ENCODE data around the gene MCF2L.

The MCF2L gene

GRCh38 chr13:113033054-113033850 is 64.2 kb downstream of the MCF2L start:
- DNase-seq: no peak

DNA sequence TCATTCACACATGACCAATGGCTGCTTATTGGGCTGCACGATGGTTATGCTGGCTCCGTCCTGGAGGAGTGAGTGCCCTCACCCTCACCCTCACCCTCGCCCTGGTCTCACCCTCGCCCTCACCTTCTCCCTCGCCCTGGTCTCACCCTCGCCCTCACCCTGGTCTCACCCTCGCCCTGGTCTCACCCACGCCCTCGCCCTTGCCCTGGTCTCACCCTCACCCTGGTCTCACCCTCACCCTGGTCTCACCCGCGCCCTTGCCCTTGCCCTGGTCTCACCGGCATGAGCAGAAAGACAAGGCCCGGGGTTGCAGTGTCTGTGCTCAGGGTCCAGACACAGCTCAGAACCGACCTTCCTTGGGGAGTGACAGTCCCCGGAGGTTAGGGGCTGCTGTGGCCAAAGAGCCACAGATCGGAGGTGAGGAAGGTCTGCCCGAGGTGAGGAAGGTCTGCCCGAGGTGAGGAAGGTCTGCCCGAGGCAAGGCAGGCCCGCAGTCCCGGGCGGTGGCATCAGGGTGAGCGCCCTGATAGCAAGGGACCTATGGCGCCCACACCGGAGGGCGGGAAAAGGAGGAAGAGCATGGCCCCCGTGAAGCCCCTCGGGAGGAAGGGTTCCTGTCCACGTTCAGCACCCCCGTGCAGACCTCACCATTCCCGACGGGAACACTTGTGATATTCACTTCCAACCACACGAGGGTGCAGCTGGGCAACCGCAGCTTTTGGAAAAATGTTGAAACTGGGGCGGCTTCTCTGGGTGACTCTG is 65.6 kb downstream of the MCF2L start:
- peak; percentile 64 for DNase-seq

DNA sequence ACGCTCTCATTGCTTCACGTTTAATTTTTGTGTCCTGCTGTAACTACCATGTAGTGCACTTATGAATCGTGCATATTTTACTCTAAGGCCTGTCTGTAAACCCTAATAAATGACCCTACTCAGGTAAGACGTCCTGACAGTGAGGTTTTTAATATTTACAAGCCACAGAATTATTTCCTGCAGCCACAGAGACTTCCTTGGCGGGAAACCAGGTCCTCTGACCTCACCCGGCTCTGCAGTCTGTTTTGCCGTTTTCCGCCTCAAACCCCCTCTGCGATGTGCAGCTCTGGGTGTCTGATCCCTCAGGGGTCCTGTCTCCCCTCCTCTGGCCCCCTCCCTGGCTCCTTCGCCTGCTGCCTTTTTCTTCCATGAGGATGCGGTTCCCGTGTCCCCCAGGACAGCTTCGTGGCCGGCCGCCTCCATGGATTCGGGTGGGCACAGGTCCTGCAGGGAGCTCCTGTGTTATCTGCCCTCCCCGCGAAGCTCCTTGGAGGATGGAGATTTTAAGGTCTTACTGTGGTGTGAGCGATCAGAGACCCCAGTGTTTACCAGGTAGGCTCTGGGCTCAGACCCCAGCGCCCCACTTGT is 66.3 kb downstream of the MCF2L start:
- DNase-seq: no peak

- no peak for DNase-seq
Observed at GRCh38 chr13:113036401-113036800, 67.4 kb downstream of the MCF2L start.

- DNase-seq: no peak
Observed at GRCh38 chr13:113040031-113040430, 71.0 kb downstream of the MCF2L start.

DNA sequence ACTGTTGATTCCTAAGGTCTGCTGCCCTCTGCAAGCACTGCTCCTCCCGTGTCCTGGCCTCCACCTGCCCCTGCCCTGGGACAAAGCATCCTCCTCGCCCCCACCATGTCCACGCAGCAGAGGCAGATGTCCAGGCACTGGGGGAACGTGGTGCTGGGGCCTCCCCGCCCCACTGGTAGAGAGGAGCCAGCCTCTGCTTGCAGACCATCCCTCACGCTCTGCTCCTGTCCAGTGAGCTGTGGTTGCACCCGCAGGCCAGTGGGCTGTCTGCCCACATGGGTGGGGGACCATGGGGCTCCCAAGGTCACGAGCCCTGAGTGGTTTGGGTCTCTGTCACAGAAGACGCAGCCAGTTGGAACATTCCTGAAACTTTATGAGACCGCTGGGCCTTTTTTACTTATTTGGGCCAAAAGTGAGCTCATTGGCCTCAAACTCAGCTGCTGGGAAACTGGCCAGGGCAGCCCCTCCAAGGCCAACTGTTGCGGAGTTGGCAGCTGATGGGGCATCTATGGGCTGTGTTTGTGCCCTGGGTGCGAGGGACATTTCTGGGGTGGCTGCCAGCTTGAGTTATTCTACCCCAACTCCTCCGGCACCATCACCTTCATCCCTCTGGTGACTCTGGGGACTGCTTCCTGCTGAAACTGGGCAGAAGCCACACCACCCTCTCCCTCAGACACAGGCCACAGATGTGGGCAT is 71.7 kb downstream of the MCF2L start:
- no peak for DNase-seq

- no peak for DNase-seq
Observed at GRCh38 chr13:113041293-113041690, 72.3 kb downstream of the MCF2L start.

DNA sequence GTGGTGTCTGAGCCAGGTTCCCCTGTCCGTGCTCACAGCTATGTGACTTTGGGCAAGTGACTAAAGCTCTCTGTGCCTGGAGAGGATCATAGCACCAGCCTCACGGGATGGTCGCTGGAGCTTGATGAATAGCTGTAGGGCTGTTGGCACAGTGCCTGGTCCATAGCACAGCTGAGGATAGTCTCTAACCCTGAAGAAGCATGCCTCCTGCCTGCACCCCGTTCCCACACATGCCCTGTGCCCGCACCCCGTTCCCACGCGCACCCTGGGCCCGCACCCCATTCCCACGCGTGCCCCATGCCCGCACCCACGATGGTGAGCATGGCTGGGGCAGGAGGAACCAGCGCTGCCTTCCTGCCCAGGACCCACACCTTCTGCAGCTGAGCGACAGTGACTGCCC is 72.9 kb downstream of the MCF2L start:
- DNase-seq: no peak

DNA sequence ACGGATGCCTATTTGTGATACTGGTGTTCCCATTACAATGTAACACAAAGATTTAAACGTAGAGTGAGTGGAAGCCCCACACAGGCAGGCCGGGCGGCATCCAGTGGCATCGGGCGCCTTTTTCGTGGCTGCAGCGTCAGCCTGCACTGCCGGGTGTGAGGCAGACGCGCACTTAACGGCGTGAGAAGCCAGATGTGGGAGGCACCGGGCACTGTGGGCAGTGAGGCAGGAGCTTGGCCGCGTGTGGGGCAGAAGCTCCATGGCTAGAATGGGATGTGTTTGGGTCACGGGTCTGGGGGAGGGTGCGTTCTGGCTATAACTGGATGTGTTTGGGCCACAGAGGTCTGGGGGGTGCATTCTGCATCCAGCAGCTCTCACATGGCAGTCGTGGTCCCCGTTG is 73.4 kb downstream of the MCF2L start:
- no peak for DNase-seq

DNA sequence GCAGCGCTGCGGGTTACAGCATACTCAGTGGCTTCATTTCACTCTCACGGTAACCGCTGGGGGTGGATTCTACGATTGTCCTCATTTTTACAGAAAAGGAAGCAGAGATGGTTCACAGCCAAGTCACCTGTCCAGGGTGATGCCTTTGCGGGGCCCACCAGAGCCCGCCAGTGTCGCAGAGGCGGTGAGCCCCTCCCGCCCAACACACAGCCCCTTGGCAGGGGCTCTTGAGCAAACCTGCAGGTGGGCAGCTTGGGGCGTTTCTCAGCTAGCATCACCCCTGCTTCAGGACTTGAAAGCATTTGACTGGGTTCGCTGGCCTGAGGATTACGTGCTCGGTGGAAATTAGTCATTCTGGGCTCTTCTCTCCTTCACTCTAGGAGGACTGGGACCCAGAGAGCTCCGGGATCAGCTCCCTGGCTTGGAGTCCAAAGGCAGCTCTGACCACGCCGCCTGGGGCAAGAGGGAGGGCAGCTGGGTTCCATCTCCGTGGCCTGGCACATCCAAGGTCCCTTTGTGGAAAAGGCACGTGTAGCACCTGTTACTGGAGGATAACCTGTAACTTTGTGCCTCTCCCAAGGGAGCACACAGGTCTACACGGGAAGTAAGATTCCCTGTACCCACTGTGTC is 74.1 kb downstream of the MCF2L start:
- DNase-seq: no peak

GRCh38 chr13:113043931-113044330 is 74.9 kb downstream of the MCF2L start:
- no peak for DNase-seq

DNA sequence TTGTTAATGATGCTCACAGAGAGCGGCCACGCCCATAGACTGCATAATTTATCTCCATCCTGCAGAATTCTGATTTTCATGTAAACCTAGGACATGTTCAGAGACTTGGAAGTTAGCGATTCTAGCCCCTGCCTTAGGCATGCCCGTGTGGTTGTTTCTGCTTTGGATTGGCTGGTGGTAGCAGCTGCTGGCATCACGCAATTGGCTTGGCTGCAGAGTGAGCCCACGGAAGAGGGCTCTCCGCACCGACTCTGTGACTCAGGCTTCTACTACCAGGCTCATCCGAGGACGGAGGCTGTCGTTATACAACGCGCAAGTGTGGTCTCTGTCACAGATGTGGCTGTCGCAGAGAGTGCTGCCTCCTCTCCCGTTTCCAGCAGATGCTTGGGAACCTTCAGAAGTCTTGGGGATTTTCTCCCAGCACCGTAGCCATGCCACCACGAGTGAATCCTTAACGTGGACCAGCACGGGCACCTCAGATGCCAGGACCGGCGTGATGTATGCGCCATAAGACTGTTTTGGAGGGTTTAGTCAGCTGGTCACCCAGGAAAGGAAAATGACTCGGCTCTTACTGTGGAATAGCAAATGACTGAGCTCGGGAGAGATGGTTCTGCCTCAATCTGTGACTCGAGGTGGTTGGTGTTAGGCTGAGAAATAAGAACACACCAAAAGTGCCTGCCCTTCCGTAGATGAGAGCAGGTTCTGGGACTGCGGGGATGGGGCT is 75.5 kb downstream of the MCF2L start:
- DNase-seq: peak; percentile 30

DNA sequence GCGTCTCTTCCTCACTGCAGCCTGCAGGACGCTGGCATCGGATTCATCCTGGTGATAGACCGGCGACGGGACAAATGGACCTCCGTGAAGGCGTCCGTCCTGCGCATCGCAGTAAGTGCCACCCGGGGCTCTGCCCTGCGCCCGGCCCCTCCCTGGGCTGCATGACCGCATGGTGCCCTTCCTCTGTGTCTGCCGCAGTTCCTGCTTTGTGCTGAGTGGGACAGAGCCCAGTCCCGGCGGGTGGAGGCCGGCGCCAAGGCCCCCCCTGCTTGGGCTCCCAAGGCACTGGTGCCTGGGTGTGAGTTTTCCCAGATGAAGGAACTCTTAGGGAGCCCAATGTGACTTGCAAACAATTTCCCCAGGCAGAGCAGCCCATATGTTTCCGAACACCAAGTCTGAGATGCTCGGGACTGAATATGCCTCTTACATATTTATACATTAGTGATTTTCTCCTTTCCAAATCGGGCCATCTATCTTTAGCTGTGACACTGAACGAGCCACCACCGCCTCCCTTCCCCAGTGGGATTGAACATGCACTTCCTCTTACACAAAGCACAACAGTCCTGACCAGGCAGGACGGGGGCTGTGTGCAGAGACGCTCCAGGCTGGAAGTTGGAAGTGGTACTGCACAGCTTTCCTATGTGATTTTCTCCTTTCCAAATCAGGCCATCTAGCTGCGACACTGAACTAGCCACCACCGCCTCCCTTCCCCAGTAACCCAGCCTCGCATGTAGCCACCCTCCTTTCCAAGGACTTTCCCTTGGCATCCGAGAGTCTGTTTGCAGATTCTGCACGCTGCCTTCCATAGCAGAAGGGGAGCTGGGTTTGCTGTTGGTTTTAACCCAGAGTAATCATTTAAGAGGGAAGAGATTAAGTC is 76.5 kb downstream of the MCF2L start:
- no peak for DNase-seq

- DNase-seq: no peak
Observed at GRCh38 chr13:113046128-113046882, 77.3 kb downstream of the MCF2L start.

DNA sequence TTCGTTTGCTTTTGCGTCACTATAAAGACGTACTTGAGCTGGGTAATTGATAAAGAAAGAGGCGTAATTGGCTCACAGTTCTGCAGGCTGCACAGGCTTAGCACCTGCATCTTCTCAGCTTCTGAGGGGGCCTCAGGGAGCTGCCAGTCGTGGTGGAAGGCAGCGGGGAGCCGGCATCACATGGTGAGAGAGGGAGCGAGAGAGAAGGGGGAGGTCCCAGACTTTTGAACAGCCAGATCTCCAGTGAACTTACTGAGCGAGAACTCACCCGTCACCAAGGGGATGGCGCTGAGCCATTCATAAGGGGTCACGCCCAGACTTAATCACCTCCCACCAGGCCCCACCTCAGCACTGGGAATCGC is 77.8 kb downstream of the MCF2L start:
- DNase-seq: no peak

DNA sequence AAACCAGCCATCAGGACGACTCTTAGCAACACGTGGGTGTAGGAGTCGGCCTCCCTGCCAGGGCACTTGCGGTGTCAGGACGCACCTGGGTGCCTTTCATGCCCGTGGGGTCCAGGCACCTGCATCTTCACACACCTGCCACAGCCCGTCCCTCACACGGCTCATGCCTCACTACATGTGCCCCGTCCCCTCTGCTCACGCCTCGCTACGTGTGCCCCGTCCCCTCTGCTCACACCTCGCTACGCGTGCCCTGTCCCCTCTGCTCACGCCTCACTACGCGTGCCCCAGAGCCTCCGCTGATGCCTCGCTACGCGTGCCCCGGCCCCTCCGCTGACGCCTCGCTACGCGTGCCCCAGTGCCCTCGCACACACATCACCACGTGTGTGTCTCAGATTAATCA is 78.6 kb downstream of the MCF2L start:
- DNase-seq: no peak

DNA sequence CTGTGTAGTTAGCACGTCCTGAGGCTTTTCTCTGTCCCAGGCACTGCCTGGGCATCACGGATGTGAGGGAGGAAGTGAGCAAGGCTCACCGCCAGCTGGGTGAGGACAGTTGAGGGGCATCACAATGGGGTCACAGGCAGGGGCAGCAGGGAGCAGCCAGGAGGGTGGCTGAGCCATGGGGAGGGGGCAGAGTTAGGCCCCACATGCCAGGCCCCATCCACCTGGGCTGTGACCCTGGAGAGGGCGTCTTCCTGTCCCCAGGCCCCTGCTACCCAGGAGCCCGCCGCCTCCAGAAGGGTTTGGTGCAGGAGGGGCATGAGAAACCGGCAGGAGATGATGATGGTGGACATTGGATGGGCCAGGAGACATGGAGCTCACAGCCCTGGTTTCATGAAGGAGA is 79.8 kb downstream of the MCF2L start:
- DNase-seq: no peak

- DNase-seq: peak; percentile 30
Observed at GRCh38 chr13:113049521-113049941, 80.5 kb downstream of the MCF2L start.

DNA sequence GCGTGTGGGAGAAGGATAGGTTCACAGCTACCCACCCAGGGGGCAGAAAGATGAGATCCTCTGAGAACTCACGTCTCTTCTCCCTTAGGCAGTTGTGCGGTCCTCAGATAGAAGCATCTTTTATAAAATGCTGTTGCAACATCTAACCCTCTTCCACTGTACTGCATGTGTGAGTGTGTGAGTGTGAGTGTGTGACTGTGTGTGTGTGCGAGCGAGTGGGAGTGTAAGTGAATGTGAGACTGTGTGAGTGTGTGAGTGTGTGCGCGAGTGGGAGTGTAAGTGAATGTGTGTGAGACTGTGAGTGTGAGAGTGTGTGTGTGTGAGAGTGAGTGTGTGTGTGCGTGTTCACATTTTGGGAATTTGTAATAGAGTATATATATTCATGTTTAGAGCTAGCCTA is 81.0 kb downstream of the MCF2L start:
- no peak for DNase-seq

DNA sequence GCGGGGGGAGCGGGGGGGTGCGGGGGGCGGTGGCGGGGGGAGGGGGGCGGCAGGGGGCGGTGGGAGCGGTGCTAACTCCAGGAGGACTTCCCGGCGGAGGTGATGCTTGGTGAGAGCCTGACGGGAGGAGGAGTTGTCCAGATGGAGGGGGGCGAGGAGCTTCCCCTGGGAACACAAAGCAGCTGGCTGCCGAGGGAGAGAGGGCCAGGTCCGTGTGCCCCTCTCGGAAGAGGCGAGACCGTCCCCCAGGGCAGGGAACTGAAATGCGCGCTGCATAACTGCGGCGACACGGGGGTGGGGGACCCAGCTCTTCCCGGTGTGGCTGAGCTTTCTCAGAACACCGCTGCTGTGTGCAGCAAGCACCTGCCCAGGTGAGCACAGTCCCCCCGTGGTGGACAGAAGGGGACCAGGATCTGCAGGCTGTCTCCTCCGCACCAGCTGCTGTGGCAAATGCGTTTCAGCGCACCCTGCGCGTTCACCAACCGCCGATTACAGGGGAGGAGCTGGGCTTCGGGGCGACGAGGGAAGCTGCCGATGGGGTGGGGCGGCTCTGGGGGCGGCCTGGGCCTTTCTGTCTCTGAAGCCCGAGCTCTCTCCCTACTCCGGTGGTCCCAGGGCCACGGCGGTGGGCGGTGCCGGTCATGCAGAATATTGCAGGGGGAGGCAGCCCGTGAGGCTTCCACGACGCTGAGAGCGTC is 81.9 kb downstream of the MCF2L start:
- peak; percentile 25 for DNase-seq
